LNCaP clone FGC (cell line): Measurements from ENCODE around the gene NLRP5.

Source experiments
- DNase-seq: peaks from one replicate; pipeline ENCODE4 v3.0.0-alpha.2; 2011; ENCODE audit warnings: low read depth
- H3K4me3 ChIP-seq: 2 replicates; pipeline ENCODE4 v1.5.1; 2011; ENCODE audit warnings: mild to moderate bottlenecking, low read depth, low read length, control low read depth
- CTCF ChIP-seq: IDR thresholded peaks from 2 replicates; pipeline ENCODE4 v1.5.1; 2012; ENCODE audit warnings: mild to moderate bottlenecking; ENCODE audit not compliant: control insufficient read depth, insufficient read depth; ENCODE audit errors: extremely low read depth

NLRP5 gene

GRCh38 chr19:56085571-56086275, 99.1 kb downstream of the NLRP5 start:
- no peak overlapping the region for H3K4me3 ChIP-seq
- no peak for DNase-seq
- TF ChIP-seq CTCF, result no peak

- DNase-seq, result no peak
- H3K4me3 ChIP-seq, result no peak overlapping the region
These were observed 100.3 kb downstream of the NLRP5 start for GRCh38 chr19:56086671-56087430.

GRCh38 chr19:56087647-56088496, 101.3 kb downstream of the NLRP5 start:
- TF ChIP-seq CTCF, result no peak
- H3K4me3 ChIP-seq, result no peak overlapping the region
- DNase-seq, result no peak

More at GRCh38 chr19:56086671-56087430, 100.3 kb downstream of the NLRP5 start:
- TF ChIP-seq CTCF, result no peak

- DNase-seq, result no peak
- TF ChIP-seq CTCF, result no peak
- no peak overlapping the region for H3K4me3 ChIP-seq
These were observed 102.1 kb downstream of the NLRP5 start for GRCh38 chr19:56088497-56089215.

GRCh38 chr19:56089344-56089743, 102.8 kb downstream of the NLRP5 start:
- TF ChIP-seq CTCF, result no peak
- H3K4me3 ChIP-seq, result no peak overlapping the region
- no peak for DNase-seq

- H3K4me3 ChIP-seq, result peak overlapping the region; percentile 70
- TF ChIP-seq CTCF, result no peak
- DNase-seq, result peak; percentile 27
These were observed 104.5 kb downstream of the NLRP5 start for GRCh38 chr19:56091066-56091490.
